GM23248 (cell line): ENCODE data around the gene CRACR2A. TPM values are rescaled to one million over a fixed set of nuclear protein-coding genes. Genes with fewer than 3 reads are reported as not detected.

Source experiments
- DNase-seq: peaks from one replicate; pipeline ENCODE4 v3.0.0-alpha.2; 2015
- H2AFZ ChIP-seq: fragments of 200-600 bp; sonication (generic); 2 replicates; pipeline ENCODE4 v1.6.1; 2016; ENCODE audit warnings: antibody characterized with exemption
- H3F3A ChIP-seq: fragments of 200-600 bp; sonication (generic); 2 replicates; pipeline ENCODE4 v1.6.1; 2016; ENCODE audit warnings: mild to moderate bottlenecking, antibody characterized with exemption, mixed run types; ENCODE audit not compliant: insufficient read depth
- H3K27ac ChIP-seq: fragments of 200-600 bp; sonication (generic); 2 replicates; pipeline ENCODE4 v1.5.1; 2016; ENCODE audit warnings: mild to moderate bottlenecking
- H3K27me3 ChIP-seq: fragments of 200-600 bp; sonication (generic); replicated peaks from 2 replicates; pipeline ENCODE4 v1.6.1; 2016; ENCODE audit warnings: mild to moderate bottlenecking; ENCODE audit not compliant: insufficient read depth
- H3K36me3 ChIP-seq: fragments of 200-600 bp; sonication (generic); 2 replicates; pipeline ENCODE4 v1.6.1; 2016; ENCODE audit warnings: low read depth, mild to moderate bottlenecking
- H3K4me1 ChIP-seq: fragments of 200-600 bp; sonication (generic); 2 replicates; pipeline ENCODE4 v1.6.1; 2016; ENCODE audit warnings: mild to moderate bottlenecking; ENCODE audit not compliant: insufficient read depth
- H3K4me2 ChIP-seq: fragments of 200-600 bp; sonication (generic); one replicate; pipeline ENCODE4 v1.6.1; 2016; ENCODE audit warnings: mild to moderate bottlenecking; ENCODE audit not compliant: unreplicated experiment
- H3K4me3 ChIP-seq: fragments of 200-600 bp; sonication (generic); 2 replicates; pipeline ENCODE4 v1.5.1; 2016; ENCODE audit warnings: mild to moderate bottlenecking
- H3K79me2 ChIP-seq: fragments of 200-600 bp; sonication (generic); 2 replicates; pipeline ENCODE4 v1.6.1; 2016; ENCODE audit warnings: mild to moderate bottlenecking; ENCODE audit not compliant: insufficient read depth
- H3K9ac ChIP-seq: fragments of 200-600 bp; sonication (generic); 2 replicates; pipeline ENCODE4 v1.6.1; 2016; ENCODE audit warnings: mild to moderate bottlenecking
- H3K9me2 ChIP-seq: fragments of 200-600 bp; sonication (generic); 2 replicates; pipeline ENCODE4 v1.6.1; 2016; ENCODE audit warnings: mixed run types, mild to moderate bottlenecking, moderate library complexity; ENCODE audit not compliant: insufficient read depth
- H3K9me3 ChIP-seq: fragments of 200-600 bp; sonication (generic); one replicate; pipeline ENCODE4 v1.6.1; 2017; ENCODE audit warnings: low read depth
- H4K20me1 ChIP-seq: fragments of 200-600 bp; sonication (generic); 2 replicates; pipeline ENCODE4 v1.6.0; 2016; ENCODE audit not compliant: insufficient read depth
- EZH2 ChIP-seq: fragments of 200-600 bp; sonication (generic); IDR thresholded peaks from 2 replicates; pipeline ENCODE4 v1.6.1; 2018; ENCODE audit warnings: antibody characterized with exemption, mild to moderate bottlenecking; ENCODE audit not compliant: insufficient read depth, poor library complexity, severe bottlenecking
- EZH2phosphoT487 ChIP-seq: fragments of 200-600 bp; sonication (generic); IDR thresholded peaks from 2 replicates; pipeline ENCODE4 v1.6.1; 2018; ENCODE audit warnings: antibody characterized with exemption, moderate library complexity, mild to moderate bottlenecking, low read depth; ENCODE audit not compliant: insufficient read depth
- WGBS, 2 experiments: methylation state at CpG; one replicate each; pipeline ENCODE4 v1.1.6; 2015 to 2017; ENCODE audit warnings: low lambda C conversion rate in 2 of 2, low coverage in 1 of 2; ENCODE audit errors: missing lambda C conversion rate in 2 of 2; 5-methylcytosine and 5-hydroxymethylcytosine counted together
- in situ Hi-C: fragments of 300-500 bp; cut with MboI; formaldehyde crosslinking; loops from 2 replicates; pipeline ENCODE4 v1.15.0; 2020
- polyA plus RNA-seq: library from polyadenylated mRNA; unstranded; fragments of >200 nt; fragmentation: Nextera tagmentation; extraction: Ambion mirVana; gene quantifications from 2 replicates; pipeline ENCODE4 v1.2.1, GENCODE V29; 2016
- total RNA-seq: library from RNA; depleted of rRNA; stranded (reverse); fragments of >200 nt; shearing (Covaris generic); gene quantifications from 2 replicates; pipeline ENCODE4 v1.2.3, GENCODE V29; 2014; rRNA removed

CRACR2A gene
- 1.9 and 2.5 TPM in 2 replicates for total RNA-seq
- 2.4 and 2.5 TPM in 2 replicates for polyA plus RNA-seq

GRCh38 chr12:3752741-3753486 lies at the start of gene CRACR2A:
Gene CRACR2A, minus strand, starts transcription at chr12:3753109. Its CDS starts 56,110 bp downstream, at chr12:3696999.
- Histone ChIP-seq H3K4me1 (no peaks in the 10 kb centered on the region), H3K9ac (peak within 1 kb of the TSS; percentile 77), H4K20me1 (no peaks in the 10 kb centered on the region), H3K4me3 (peak within 1 kb of the TSS; percentile 71), H3K27ac (no peak within 1 kb of the TSS; the same call in 1 of the 2 replicates), H3K4me2 (peak within 1 kb of the TSS; percentile 80), H3K9me2 (no peaks in the 10 kb centered on the region), H3F3A (no peaks in the 10 kb centered on the region), H3K27me3 (no peaks in the 10 kb centered on the region), H3K36me3 (no peaks in the 10 kb centered on the region), H3K9me3 (no peaks in the 10 kb centered on the region), H3K79me2 (no peaks in the 10 kb centered on the region), H2AFZ (peak within 1 kb of the TSS; percentile 92)
- TF ChIP-seq EZH2 (no peak), EZH2phosphoT487 (no peak)
- 3 to 4% methylated on average over 51 to 52 of the region's 62 CpGs for WGBS, 2 experiments
- in situ Hi-C loops = no loop called here
- DNase-seq = peak; percentile 83

- no peaks in the 10 kb centered on the region for H3K36me3 ChIP-seq
- no peak overlapping the region for H2AFZ ChIP-seq
- 74 to 77% methylated on average over 3 of the region's 3 CpGs for WGBS, 2 experiments
- TF ChIP-seq EZH2 (no peak), EZH2phosphoT487 (no peak)
- H3K79me2 ChIP-seq = no peaks in the 10 kb centered on the region
- no peaks in the 10 kb centered on the region for H3K9me3 ChIP-seq
- H3K4me3 ChIP-seq = no peak overlapping the region
- H3K27me3 ChIP-seq = no peaks in the 10 kb centered on the region
- H3K27ac ChIP-seq = no peak overlapping the region
- H4K20me1 ChIP-seq = no peaks in the 10 kb centered on the region
- H3K4me2 ChIP-seq = no peak overlapping the region
- H3K9me2 ChIP-seq = no peaks in the 10 kb centered on the region
- H3F3A ChIP-seq = no peaks in the 10 kb centered on the region
- H3K9ac ChIP-seq = no peak overlapping the region
- peak; percentile 6 for DNase-seq
- in situ Hi-C loops = no loop called here
- H3K4me1 ChIP-seq = no peaks in the 10 kb centered on the region
Measured at GRCh38 chr12:3797531-3798048, 44.7 kb upstream of the CRACR2A start.

GRCh38 chr12:3795492-3796133 lies 42.7 kb upstream of the CRACR2A start:
- no peaks in the 10 kb centered on the region for H3K9me2 ChIP-seq
- H3K4me3 ChIP-seq = no peak overlapping the region
- DNase-seq = no peak
- H3K4me2 ChIP-seq = no peak overlapping the region
- no peaks in the 10 kb centered on the region for H3K79me2 ChIP-seq
- no peak overlapping the region for H3K9ac ChIP-seq
- TF ChIP-seq EZH2 (no peak), EZH2phosphoT487 (no peak)
- no peak overlapping the region for H2AFZ ChIP-seq
- H3K27ac ChIP-seq = no peak overlapping the region
- no peaks in the 10 kb centered on the region for H3K27me3 ChIP-seq
- in situ Hi-C loops = no loop called here
- no peaks in the 10 kb centered on the region for H3K36me3 ChIP-seq
- 68% methylated on average over 5 of the region's 5 CpGs for WGBS, 2 experiments
- no peaks in the 10 kb centered on the region for H3F3A ChIP-seq
- no peaks in the 10 kb centered on the region for H3K4me1 ChIP-seq
- H4K20me1 ChIP-seq = no peaks in the 10 kb centered on the region
- H3K9me3 ChIP-seq = no peaks in the 10 kb centered on the region

- no peak for DNase-seq
- Histone ChIP-seq H3K27ac (no peak overlapping the region), H2AFZ (no peak overlapping the region), H3K4me2 (no peak overlapping the region), H3F3A (no peaks in the 10 kb centered on the region), H3K9me2 (no peaks in the 10 kb centered on the region), H3K9ac (no peak overlapping the region), H3K36me3 (no peaks in the 10 kb centered on the region), H3K27me3 (no peaks in the 10 kb centered on the region), H3K4me1 (no peaks in the 10 kb centered on the region), H3K79me2 (no peaks in the 10 kb centered on the region), H4K20me1 (no peaks in the 10 kb centered on the region), H3K4me3 (no peak overlapping the region), H3K9me3 (no peaks in the 10 kb centered on the region)
- TF ChIP-seq EZH2 (no peak), EZH2phosphoT487 (no peak)
- in situ Hi-C loops = no loop called here
- WGBS, 2 experiments = 75 to 85% methylated on average over 2 of the region's 2 CpGs
Measured at GRCh38 chr12:3795066-3795465, 42.2 kb upstream of the CRACR2A start.
